Nephron progenitor cell (in vitro differentiated cells): ENCODE data around the gene MVD.

Experiments used
- DNase-seq: peaks from one replicate; pipeline ENCODE4 v3.0.0; 2021
- H3K27ac Mint-ChIP-seq: 2 replicates; pipeline ENCODE4 v1.8.0; 2021; ENCODE audit warnings: mild to moderate bottlenecking, moderate library complexity, mixed read lengths
- H3K27me3 Mint-ChIP-seq: 2 replicates; pipeline ENCODE4 v1.8.0; 2021; ENCODE audit warnings: mild to moderate bottlenecking, low read depth, mixed read lengths; ENCODE audit not compliant: poor library complexity
- H3K36me3 Mint-ChIP-seq: 2 replicates; pipeline ENCODE4 v1.8.0; 2021; ENCODE audit warnings: low read depth, mixed read lengths
- H3K4me1 Mint-ChIP-seq: 2 replicates; pipeline ENCODE4 v1.8.0; 2021; ENCODE audit warnings: mixed read lengths
- H3K4me3 Mint-ChIP-seq: 2 replicates; pipeline ENCODE4 v1.8.0; 2021; ENCODE audit warnings: mild to moderate bottlenecking, moderate library complexity, mixed read lengths
- H3K9me3 Mint-ChIP-seq: 2 replicates; pipeline ENCODE4 v1.8.0; 2021; ENCODE audit warnings: mild to moderate bottlenecking, moderate library complexity, mixed read lengths
- TF ChIP-seq, protein P1 (sequence below): fragments of 200-600 bp; sonication (generic); IDR thresholded peaks from 2 replicates; pipeline ENCODE4 v1.5.0; 2021; ENCODE audit warnings: antibody characterized with exemption

Gene MVD

GRCh38 chr16:88649924-88650748 is 12.8 kb downstream of the MVD start:
- H3K9me3 Mint-ChIP-seq, result no peaks in the 10 kb centered on the region
- TF ChIP-seq, protein P1, sequence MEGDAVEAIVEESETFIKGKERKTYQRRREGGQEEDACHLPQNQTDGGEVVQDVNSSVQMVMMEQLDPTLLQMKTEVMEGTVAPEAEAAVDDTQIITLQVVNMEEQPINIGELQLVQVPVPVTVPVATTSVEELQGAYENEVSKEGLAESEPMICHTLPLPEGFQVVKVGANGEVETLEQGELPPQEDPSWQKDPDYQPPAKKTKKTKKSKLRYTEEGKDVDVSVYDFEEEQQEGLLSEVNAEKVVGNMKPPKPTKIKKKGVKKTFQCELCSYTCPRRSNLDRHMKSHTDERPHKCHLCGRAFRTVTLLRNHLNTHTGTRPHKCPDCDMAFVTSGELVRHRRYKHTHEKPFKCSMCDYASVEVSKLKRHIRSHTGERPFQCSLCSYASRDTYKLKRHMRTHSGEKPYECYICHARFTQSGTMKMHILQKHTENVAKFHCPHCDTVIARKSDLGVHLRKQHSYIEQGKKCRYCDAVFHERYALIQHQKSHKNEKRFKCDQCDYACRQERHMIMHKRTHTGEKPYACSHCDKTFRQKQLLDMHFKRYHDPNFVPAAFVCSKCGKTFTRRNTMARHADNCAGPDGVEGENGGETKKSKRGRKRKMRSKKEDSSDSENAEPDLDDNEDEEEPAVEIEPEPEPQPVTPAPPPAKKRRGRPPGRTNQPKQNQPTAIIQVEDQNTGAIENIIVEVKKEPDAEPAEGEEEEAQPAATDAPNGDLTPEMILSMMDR, result no peak
- H3K4me1 Mint-ChIP-seq, result peaks cover 17% of the 10 kb centered on the region
- peak overlapping the region; percentile 86 for H3K4me3 Mint-ChIP-seq
- H3K27me3 Mint-ChIP-seq, result peaks cover 5% of the 10 kb centered on the region
- H3K36me3 Mint-ChIP-seq, result peaks cover 6% of the 10 kb centered on the region
- peak; percentile 68 for DNase-seq
- H3K27ac Mint-ChIP-seq, result no peak overlapping the region

GRCh38 chr16:88649195-88649923 is 13.5 kb downstream of the MVD start:
- TF ChIP-seq, protein P1, result no peak
- Mint-ChIP-seq H3K27me3 (peaks cover 7% of the 10 kb centered on the region), H3K4me3 (peak overlapping the region; percentile 86), H3K27ac (no peak overlapping the region), H3K4me1 (peaks cover 23% of the 10 kb centered on the region), H3K36me3 (peaks cover 12% of the 10 kb centered on the region), H3K9me3 (no peaks in the 10 kb centered on the region)
- DNase-seq, result no peak

DNA sequence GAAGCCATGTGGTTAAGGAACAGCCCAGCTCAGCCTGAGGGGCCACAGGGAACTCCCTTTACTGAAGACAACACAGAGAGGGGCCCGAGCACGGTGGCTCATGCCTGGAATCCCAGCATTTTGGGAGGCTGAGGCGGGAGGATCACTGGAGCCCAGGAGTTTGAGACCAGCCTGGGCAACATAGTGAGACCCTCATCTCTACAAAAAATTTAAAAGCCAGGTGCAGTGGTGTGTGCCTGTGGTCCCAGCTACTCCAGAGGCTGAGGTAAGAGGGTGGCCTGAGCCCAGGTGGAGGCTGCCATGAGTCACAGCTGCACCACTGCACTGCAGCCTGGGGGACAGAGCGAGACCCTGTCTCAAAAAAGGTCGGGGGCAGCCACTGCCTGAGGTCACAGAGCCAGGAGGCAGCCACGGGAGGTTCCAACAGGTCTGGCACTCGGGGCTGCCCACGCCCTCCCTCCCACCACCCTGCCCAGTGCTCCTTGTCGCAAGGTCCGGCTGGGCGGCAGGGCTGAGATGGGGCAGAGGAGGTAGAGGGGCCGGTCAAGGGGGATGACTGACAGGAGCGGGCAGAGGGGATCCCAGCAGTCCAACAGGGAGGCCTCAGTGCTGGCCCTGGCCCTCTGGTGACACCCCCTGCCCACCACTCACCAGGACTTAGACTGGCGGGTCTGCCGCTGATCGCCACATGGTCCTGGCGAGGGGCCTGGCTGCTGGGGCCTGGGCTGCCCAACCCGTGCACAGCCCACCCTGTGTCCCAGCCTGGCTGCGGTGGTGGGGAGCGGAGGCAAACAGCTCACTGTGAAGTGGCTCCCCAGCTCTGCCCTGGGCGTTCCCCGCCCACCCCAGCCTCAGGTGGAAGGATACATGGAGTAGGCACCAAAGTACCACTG is 15.5 kb downstream of the MVD start:
- Mint-ChIP-seq H3K27me3 (peaks cover 8% of the 10 kb centered on the region), H3K9me3 (no peaks in the 10 kb centered on the region), H3K4me1 (peaks cover 23% of the 10 kb centered on the region), H3K36me3 (peaks cover 17% of the 10 kb centered on the region), H3K4me3 (no peak overlapping the region), H3K27ac (no peak overlapping the region)
- no peak for DNase-seq
- TF ChIP-seq, protein P1, result no peak

GRCh38 chr16:88646345-88647034 is 16.4 kb downstream of the MVD start:
- no peak overlapping the region for H3K4me3 Mint-ChIP-seq
- no peak for DNase-seq
- TF ChIP-seq, protein P1, result no peak
- no peaks in the 10 kb centered on the region for H3K9me3 Mint-ChIP-seq
- no peak overlapping the region for H3K27ac Mint-ChIP-seq
- peaks cover 17% of the 10 kb centered on the region for H3K36me3 Mint-ChIP-seq
- H3K27me3 Mint-ChIP-seq, result peaks cover 8% of the 10 kb centered on the region
- peaks cover 21% of the 10 kb centered on the region for H3K4me1 Mint-ChIP-seq

DNA sequence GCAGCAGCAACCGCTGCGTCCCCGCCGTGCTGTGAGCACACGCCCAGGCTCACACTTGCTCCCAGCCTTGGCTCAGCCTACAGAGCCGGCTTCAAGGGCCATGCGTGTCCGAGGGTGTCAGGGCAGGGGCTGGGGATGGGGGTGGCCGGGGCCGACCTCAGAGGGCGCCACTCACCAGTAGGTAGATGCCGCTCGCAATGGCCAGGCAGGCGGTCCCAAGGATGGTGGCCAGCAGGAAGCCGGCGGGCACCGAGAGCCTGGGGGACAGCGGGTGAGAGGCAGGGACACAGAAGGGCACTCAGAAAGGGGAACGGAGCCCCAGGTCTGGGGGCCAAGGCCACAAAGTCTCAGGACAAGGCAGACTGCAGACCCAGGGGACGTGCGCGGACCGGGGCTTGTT is 16.9 kb downstream of the MVD start:
- peaks cover 17% of the 10 kb centered on the region for H3K36me3 Mint-ChIP-seq
- no peak overlapping the region for H3K27ac Mint-ChIP-seq
- no peaks in the 10 kb centered on the region for H3K9me3 Mint-ChIP-seq
- peaks cover 17% of the 10 kb centered on the region for H3K4me1 Mint-ChIP-seq
- peaks cover 12% of the 10 kb centered on the region for H3K27me3 Mint-ChIP-seq
- TF ChIP-seq, protein P1, result no peak
- no peak for DNase-seq
- no peak overlapping the region for H3K4me3 Mint-ChIP-seq
